Effector CD4-positive, alpha-beta T cell (primary cell): Measurements from ENCODE around the gene PCA3.

Experiments
- DNase-seq: peaks from one replicate; pipeline ENCODE4 v3.0.0-alpha.2; 2020

Gene PCA3

DNA sequence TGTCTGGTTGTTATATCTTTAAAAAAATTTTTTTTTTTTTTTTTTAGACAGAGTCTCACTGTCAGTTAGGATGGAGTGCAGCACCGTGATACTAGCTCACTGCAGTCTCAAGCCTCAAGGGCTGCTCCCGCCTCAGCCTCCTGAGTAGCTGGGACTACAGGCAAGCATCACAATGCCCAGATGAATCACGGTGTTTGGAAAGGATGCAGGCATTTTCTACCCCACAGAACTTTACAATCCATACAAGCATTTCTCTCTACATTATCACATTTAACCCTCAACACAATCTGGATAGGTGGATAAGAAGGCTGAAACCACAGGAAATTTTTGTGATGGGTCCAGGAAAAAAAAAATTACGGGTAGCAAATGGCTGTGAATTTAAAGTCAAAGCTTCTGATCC lies 5.8 kb upstream of the PCA3 start:
- no peak for DNase-seq

DNA sequence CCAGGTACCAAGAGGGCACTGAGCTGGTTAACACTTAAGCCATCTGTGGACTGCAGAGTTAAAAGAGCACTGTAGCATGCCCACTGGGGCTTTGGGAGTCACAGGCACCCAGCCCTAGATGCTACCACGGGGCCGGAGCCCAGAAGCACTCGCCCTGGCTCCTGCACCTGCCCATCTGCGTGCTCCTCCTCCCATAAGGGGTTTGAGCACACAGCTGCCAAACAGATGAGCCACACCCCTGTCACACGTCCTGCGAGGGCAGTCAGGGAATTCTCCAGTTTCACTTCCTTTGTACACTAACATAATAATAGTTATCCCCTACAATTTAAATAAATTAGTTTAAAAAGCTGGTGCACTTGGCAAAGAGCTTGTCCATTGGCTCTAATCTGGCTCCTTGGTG lies 4.5 kb upstream of the PCA3 start:
- DNase-seq, result no peak

DNA sequence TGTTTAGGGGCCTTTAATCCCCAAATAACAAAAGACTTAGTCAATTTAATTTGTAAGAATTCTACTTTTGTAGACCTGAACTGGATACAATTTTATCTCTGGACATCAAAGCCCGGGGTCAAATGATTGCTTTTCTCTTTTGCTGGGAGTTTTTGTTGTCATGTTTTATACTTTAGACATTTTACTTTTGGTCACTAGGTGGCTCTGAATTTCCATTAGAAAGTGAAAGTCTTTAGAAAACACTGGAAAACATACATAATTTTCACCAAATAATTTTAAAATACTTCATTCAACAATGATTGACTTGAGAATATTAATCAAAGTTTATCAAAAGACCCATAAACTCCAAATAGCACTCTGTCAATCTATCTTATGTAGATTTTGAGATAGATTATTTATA lies 2.8 kb upstream of the PCA3 start:
- no peak for DNase-seq

DNA sequence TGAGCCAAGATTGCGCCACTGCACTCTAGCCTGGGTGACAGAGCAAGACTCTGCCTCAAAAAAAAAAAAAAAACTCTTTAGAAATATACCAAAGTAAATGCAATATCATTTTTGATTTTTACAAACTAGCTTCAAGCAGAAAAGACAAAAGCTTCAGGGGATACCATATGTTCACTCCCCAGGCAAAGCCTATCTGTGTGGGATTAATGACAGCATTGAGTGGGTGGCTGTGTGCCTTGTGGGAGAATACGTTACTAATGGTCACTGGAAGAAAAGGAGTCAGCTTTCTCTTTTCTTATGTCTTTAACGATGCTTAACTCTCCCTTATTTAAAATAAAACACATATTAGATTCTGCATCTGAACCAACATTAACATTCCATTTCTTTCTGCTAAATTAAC lies 1.9 kb downstream of the PCA3 start:
- DNase-seq, result no peak

DNA sequence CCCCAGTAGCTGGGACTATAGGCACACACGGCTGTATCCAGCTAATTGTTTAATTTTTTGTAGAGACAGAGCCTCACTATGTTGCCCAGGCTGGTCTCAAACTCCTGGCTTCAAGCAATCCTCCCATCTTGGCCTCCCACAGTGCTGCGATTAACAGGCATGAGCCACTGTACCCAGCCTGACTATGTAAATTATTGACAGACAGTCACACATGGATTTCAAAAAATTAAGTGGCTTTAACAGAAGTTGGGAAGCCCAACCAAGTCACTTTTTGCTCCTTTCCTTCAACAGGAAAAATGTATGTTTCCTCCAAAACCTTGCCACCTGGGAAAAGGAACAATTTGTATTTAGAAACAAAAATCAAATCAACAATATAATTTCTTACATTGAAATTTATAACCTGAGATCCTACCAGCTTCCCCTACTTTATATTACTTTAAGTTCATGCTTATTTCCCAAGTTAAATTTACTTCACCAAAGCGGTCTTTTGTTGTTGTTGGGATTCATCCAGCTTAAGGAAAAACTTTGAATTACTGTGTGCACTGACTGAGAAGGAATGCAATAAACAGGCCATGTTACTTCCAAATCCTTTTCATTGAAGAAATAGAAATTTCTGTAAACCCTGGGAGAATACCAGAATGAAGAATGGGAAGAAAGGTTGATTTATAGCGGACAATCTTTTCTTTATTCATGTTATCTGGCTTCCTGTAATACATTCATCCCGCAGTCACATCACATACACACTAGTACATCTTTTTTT lies 8.6 kb downstream of the PCA3 start:
- DNase-seq, result no peak

DNA sequence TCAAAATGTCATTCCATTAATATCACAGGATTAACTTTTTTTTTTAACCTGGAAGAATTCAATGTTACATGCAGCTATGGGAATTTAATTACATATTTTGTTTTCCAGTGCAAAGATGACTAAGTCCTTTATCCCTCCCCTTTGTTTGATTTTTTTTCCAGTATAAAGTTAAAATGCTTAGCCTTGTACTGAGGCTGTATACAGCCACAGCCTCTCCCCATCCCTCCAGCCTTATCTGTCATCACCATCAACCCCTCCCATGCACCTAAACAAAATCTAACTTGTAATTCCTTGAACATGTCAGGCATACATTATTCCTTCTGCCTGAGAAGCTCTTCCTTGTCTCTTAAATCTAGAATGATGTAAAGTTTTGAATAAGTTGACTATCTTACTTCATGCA lies 20.6 kb downstream of the PCA3 start:
- no peak for DNase-seq

DNA sequence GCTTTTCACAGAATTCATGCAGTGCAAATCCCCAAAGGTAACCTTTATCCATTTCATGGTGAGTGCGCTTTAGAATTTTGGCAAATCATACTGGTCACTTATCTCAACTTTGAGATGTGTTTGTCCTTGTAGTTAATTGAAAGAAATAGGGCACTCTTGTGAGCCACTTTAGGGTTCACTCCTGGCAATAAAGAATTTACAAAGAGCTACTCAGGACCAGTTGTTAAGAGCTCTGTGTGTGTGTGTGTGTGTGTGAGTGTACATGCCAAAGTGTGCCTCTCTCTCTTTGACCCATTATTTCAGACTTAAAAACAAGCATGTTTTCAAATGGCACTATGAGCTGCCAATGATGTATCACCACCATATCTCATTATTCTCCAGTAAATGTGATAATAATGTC lies 21.3 kb downstream of the PCA3 start:
- no peak for DNase-seq

DNA sequence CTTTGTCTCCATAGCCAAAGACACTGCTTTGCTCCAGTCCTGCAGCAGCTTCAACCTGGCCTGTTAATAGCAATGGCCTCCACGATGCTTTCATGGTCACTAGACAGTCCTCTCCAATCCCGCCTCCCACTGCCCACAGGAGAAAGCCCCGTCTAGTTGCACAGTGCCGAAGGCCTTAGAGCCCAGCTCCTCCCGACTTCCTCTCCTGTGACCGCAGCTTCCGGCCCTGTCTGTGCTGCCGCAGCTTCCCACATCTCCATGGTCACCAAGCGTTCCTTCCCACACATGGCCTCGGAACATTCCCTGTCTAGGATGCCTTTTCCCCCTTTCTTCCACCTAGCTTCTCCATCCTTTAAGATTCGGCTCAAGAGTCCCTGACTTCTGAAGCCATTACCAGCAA lies 23.4 kb downstream of the PCA3 start:
- no peak for DNase-seq

DNA sequence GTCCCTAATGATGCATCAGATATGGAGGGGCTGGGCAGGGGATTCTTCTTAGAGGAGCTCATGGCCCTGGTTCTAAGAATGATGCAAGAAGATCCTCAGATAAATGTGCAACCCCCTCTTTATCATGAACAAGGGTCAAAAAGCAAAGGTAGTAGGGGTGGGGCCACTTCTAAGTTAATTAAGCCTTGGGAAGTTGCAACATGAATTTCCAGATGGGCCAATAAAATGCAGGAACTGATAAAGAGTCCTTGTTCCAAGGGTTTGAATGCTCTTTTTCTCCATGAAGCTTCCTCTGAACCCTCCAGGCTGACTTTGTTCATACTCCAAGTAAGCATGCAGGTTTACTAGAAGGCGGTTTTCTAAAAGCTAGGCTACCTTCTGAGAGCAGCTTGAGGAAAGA lies 25.6 kb downstream of the PCA3 start:
- no peak for DNase-seq

DNA sequence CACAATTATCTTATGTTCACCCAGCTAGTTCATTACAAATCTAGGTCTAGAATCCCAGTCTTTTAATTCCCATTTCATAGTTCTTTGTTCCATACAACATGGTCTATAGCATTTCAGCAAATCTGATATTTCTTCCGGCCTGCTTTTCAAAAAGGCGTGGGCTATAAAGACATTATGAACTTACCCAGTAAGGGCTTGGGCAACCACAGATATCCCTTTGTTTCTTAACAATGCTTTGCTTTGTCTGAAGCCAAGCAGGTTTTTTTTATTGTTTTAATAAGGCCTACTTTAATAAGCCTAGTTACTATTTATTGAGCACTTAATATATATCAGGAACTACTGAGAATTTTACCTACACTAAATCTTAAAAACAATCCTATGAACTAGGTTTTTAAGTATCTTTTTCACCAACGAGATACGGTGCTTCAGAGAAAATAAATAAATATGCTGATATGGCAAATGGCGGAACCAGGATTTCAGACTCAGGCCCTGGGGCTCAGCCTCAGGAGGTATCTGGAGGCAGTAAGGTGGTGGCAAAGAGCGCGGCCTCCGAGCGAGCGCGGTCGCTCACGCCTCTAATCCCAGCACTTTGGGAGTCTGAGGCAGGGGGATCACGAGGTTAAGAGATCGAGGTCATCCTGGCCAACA lies 29.7 kb downstream of the PCA3 start:
- DNase-seq, result no peak

DNA sequence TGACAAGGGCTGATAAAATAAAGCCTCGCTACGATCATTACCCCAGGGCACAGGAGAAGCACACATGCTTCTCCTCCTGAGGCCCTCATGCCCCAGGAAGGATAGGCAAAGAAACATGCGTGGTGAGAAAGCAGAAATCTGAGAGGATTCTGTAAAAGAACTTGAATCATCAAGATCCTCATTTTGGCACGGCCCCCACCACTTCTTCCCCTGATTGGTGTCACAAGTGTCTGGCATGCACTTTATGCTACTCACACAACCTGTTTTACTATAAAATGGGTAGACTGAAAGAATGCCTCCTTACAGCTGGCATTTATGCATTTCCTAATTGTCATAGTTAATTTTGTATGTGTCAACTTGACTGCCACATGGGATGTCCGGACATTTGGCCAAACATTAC lies 32.1 kb downstream of the PCA3 start:
- no peak for DNase-seq

DNA sequence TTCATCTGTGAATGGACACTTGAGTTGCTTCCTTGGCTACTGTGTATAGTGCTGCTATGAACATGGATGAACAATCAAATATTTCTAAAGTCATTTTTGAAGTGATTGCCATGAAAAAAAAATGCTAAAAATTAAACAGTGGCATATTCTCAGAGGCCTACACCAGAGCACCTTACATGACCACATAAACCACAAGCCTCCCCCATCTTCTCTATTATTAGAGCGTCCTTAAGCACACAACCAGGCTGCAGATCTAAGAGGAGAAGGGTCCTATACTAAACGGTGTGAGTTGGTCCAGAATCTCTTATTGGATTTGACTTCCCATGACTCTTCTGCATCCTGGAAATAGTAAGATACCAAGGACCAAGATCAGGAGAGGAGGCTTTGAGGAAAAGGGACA lies 34.3 kb downstream of the PCA3 start:
- no peak for DNase-seq

DNA sequence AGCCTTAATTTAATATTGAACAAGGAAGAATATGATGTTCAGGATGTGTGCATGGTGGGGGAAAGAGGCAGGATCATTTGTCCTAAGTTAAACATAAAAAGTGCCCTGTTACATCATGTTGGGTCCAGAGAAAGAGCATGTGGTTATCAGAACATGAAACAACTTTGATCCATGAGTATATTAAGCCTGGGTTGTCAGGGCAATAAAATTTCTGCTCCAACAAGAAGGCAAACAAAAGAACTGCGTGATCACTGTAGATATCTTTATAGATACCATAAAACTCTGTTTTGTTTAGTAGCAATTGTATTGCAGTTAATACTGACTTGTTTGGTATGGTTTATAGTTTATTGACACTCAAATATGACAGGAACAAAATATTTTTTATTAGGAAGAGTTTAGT lies 35.2 kb downstream of the PCA3 start:
- no peak for DNase-seq

DNA sequence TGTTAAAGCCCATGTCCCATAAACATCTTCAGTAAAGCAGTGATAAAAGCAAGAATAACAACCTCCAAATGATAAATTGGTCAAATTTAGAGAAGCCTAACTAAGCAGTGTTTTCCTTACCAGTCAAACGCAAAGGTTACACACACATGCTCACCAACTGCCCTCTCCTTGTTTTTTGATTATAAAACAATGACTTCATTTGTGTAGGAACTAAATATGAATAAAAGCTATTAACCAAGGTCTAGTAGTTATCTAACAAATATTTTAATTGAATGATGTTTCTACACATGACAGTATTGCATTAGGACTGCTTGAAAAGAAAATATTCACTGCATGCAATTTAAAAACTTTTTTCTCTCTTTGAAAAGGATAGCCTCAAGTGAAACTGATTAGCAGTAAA lies 36.7 kb downstream of the PCA3 start:
- DNase-seq, result no peak

DNA sequence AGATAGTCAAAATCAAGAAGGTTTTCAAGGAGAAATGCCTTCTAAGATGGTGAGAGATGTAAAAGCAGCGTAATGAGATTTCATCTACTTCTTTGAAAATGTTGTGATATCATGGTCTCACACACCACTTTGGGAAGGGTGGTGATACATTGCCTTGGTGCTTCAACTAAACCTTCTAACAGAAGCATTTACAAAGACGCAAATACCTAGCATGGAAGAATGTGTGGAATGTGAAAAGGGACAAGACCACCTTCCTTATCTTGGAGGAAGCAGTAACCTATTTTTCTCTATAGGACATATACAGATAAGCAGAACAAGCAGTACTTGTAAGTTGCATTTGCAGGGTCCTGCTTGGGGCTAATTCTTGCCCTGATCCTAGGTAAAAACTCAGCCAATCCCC lies 38.8 kb downstream of the PCA3 start:
- DNase-seq, result no peak

DNA sequence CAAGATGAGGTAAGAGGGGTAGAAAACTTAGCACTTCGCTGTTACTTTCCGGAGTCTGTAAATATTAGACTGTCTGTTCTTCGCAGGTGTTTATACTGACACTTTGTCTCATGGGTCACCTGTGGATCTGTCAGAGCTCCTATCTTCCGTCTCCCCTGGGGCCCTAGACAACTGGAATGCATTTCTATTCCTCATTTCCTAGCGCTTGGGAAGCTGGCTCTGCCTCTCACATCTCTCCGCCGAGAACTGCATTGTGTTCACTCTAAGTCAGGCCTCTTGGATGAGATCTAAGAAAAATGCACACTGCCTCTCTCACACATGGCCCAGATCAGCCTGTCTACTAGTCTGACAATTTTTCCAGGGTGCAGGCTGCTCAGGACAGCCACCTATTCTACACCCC lies 39.5 kb downstream of the PCA3 start:
- no peak for DNase-seq

DNA sequence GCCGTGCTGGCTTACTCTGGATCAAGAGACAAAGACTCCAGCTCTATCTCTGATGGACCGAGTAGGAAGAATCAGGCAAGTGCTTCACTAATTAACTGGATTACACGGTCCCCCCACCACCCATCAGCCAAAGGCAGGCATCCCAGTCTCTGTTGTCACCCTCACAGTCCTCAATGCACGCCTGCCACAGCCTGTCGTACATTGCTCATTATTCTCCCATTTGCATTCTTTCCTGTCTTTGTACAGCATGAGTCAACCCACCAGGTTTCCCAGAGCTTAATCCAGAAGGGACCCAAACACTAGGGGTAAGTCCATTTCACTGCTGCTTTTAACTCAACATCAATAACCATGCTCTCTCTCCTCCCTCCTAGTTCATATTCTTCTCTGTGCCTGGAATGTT lies 44.4 kb downstream of the PCA3 start:
- DNase-seq, result no peak

DNA sequence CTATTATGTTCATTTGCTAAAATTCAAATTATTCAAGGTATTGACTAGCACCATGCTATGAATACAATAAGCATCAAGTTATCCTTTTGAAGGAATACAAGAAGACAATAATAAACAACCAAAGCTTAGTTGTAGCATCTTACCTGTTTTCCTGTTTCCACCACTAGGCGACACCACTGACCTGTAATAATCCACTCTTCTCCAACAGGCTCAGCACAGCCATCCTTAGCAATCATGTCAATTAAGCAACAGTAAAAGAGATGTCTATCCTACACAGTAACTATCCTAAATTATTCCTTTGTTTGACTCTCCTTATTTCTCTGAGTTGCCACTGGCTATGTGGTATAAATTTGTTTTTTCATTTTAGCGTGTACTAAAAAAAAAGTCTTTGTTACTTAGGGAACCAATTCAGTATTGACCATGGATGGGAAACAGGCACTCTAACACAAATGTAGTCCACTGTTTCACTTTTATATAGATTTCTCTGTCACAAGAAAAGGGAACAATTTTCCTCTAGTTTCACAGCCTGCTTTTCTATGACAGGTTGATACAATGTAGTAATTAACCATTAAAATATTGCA lies 46.2 kb downstream of the PCA3 start:
- DNase-seq, result no peak

DNA sequence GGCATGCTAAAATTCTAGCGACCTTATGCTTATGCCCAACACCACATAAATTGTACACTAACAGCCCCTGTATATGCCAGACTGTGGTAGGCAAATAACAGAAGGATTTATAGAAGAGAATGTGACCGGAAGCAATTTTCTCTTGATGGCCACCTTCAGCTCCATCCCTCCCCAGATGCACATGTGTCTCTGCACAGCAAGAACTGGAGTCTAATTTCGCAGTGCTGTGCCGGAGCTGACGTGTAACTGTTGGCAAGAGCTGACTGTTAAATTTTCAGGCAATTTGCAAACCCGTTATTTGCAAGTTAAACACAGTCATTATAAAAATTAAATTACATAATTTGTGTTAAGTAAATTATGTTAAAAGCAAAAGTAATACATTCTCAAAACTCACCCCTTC lies 48.4 kb downstream of the PCA3 start:
- no peak for DNase-seq

DNA sequence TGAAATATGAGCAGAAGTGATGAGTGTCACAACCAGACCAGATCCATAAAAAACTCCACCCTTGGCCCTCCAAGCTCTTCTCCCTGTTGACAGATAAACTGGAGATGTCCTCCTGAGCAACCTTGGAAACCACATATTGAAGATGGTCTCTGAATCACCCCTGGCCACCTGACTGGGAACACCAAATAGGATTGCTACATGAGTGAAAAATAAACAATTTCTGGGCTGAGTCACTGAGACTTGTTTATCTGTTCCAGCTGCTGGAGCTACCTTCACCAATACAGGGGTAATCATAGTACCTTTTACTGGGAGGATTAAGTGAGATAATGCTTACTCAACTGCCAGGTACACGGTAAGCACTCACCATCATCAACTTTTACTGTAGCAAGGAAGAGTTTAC lies 53.3 kb downstream of the PCA3 start:
- DNase-seq, result no peak

DNA sequence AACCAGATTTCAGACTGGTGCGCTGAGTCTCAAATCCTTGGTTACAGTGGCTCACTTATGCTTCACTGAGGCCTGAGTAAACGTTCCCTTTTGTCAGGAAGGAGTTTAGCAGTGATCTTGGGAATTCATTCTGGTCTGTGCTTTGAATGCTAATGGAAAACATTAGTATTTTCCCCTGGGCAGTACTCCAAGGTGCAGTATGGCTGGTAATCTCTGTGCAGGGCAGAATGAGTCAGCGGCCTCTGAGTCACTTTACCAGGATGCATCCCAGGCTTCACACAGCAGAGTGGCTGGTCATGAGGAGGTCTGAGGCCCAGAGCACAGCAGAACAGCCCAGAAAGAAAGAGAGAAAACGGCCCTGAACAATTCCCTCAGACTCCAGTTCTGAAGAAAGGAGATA lies 54.0 kb downstream of the PCA3 start:
- no peak for DNase-seq

DNA sequence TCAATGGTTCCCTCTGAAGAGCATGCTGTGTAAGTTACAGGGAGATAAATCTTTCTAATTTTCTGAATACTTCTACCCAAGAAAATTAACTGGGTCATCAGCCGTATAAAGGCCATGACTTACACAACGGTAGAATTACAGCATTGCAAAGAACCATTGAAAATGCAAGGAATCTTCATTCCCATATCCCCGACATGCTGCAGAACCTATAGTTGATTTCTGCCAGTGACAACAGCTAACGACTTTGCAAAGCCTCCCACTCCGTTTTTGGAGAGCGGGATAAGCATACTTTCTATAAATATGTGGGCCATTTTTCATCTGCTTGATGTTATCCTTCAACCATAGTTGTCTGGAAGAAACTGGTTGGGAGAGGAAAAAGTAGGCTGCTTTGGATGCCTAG lies 56.2 kb downstream of the PCA3 start:
- DNase-seq, result no peak

DNA sequence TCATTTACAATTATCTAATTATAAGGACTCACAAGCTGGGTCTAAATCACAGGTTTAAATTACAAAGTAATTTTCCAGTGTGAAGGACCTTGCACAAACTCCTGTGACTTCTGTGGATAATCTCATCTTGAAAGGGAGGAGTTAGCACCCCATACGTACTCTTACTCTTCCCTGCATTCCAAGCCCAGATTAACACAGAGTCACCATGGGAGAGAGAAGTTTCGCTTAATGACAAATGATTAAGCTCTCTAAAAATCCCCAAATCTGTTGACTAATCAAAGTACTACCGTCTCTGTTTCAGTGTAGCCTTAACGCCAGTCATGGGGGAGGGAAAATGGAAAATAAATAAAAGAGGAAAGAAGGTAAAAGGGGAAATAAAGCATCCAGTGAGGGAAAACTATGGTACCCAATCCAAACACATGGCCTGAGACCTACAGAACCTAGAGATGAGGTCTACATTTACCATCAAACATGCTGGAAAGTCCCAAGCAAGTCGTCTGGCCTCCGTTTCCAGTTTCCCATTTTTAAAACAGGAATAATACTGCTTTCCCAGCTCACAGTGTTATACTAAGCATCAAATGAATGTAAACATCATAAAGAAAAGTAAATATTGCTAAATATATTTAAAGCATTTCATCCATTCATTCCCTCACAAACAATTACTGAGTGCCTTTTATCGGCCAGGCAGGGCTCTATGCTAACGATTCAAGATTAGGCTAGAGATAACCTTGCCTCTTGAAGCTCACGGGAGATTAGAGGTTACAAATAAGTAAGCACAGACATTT lies 63.2 kb downstream of the PCA3 start:
- no peak for DNase-seq

DNA sequence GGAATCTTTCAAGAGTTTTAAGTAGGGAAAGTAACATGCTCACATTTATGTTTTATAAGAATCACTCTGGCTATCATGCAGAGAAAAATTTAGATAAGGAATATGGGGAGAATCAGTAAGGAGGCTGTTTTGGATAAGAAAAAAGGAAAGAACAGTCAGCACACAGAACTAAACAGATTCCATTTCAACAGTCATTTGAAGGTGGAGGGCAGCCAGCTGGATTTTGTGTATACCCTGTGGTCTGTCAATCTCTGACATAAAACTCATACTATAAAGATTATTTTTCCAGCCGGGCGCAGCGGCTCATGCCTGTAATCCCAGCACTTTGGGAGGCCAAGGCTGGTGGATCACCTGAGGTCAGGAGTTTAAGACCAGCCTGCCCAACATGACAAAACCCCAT lies 64.2 kb downstream of the PCA3 start:
- DNase-seq, result no peak
